Testis (tissue), 2 donors: Measurements from ENCODE around the gene IPO11.

ENCODE experiments used
- CTCF ChIP-seq, 3 experiments: fragments of 450-650 bp in 2 of 3; fragments of 200-600 bp in 1 of 3; sonication (generic) in 1 of 3; IDR thresholded peaks; one replicate each; pipeline ENCODE4 v1.5.1; 2016 to 2019; ENCODE audit warnings: antibody characterized with exemption in 3 of 3, mild to moderate bottlenecking in 2 of 3, moderate library complexity in 1 of 3
- POLR2A ChIP-seq: fragments of 450-650 bp; IDR thresholded peaks from one replicate; pipeline ENCODE4 v1.6.1; 2017; ENCODE audit warnings: antibody characterized with exemption, mild to moderate bottlenecking, moderate library complexity

DNA sequence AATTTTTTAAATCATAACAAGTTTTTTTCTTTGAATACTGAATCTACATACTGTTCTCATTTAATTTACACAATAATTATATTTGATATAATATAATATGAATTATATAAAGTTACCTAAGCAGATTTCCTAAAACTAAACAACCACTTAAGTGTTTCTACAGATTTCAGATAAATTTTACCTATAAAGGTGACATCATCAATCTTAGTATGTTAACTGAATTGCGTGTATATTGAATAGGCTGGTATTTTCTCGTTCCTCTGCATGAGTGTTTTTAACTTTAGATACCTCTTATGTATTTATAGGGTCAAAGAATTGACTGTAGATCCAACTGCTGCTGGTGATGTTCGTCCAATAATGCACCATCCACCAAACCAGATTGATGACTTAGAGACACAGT lies 39.2 kb upstream of the IPO11 start:
- no peak for TF ChIP-seq CTCF (IDR thresholded peaks at IDR 0.05)
- no peak for TF ChIP-seq POLR2A
